D721Med (cell line): ENCODE data around the gene MVD.

Experiments
- DNase-seq: peaks from one replicate; pipeline ENCODE4 v3.0.0; 2011; ENCODE audit warnings: low spot score; ENCODE audit not compliant: insufficient read length
- FAIRE-seq: peaks from 2 replicates; lab custom pipeline; 2011; peaks lifted over from hg19 to GRCh38; lab: Jason Lieb, UNC
- TF ChIP-seq, protein P1 (sequence below): IDR thresholded peaks from 2 replicates; pipeline ENCODE4 v1.5.1; 2012; ENCODE audit warnings: mild to moderate bottlenecking, control low read depth; ENCODE audit not compliant: insufficient read depth; ENCODE audit errors: missing control alignments

Gene MVD

DNA sequence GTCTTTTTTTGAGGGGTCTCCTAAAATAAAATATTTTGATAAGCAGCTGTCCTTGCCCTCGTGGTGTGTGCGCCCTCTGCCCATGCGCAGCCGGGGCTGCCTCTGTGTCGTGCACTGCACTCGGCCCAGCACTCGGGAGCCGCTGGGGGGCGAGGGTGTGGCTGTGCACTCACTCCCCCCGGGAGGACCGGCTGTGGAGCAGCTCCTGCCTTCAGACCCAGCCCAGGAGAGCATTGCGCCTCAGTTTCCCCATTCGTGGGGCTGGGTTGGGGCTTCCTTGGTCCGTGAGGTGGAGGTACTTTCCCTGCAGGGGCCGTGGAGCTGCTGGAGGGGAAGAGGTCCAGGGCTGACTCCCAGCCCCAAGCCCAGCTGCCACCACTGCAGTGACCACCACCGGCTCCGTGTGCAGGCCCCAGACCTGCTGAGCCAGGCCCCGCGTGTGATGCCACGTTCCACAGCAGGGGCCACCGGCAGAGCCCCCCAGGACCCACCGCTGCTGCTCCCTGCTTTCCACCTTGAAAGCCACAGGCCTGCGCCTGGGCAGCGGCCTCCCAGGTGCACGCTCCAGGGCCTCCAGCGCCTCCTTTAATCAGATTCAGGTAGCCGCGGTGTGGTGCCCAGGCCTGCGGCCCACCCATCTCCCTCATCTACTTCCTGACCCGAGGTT is 30.8 kb downstream of the MVD start:
- TF ChIP-seq, protein P1, sequence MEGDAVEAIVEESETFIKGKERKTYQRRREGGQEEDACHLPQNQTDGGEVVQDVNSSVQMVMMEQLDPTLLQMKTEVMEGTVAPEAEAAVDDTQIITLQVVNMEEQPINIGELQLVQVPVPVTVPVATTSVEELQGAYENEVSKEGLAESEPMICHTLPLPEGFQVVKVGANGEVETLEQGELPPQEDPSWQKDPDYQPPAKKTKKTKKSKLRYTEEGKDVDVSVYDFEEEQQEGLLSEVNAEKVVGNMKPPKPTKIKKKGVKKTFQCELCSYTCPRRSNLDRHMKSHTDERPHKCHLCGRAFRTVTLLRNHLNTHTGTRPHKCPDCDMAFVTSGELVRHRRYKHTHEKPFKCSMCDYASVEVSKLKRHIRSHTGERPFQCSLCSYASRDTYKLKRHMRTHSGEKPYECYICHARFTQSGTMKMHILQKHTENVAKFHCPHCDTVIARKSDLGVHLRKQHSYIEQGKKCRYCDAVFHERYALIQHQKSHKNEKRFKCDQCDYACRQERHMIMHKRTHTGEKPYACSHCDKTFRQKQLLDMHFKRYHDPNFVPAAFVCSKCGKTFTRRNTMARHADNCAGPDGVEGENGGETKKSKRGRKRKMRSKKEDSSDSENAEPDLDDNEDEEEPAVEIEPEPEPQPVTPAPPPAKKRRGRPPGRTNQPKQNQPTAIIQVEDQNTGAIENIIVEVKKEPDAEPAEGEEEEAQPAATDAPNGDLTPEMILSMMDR = no peak
- FAIRE-seq (no peak), DNase-seq (no peak)

DNA sequence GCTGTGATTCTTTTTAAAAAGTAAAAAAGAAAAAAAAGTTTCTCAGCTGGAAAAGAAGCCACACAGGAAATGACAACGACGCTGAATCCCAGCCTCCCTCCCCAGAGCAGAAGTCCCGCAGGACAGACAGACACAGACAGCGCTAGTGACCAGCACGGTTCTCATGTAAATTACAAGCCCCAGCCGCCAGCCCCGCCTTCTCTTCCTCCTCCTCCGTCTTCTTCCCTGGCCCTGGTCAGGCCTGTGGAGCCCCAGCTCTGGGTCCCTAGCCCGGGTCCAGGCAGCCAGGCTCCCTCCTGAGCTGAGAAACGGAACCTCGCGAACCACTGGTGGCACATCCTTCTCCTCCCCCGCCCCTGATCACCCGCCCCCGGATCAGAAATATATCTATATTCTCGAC is 31.5 kb downstream of the MVD start:
- FAIRE-seq = no peak
- TF ChIP-seq, protein P1 = no peak
- no peak for DNase-seq

DNA sequence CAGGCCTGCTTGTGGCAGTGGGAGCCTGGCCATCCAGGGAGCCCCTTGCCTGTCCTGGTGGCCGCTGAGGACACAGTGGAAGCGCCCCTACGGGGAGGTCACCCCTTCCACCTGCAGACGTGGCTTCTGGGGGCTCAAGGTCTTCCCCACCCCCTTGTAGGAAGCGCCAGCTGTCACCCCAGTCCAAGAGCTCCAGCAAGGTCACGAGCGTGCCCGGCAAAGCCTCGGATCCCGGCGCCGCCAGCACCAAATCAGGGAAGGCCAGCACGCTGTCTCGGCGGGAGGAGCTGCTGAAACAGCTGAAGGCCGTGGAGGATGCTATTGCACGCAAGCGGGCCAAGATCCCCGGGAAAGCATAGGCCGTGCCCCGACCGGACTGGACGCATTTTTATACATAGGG is 31.9 kb downstream of the MVD start:
- TF ChIP-seq, protein P1 = no peak
- DNase-seq (no peak), FAIRE-seq (no peak)

DNA sequence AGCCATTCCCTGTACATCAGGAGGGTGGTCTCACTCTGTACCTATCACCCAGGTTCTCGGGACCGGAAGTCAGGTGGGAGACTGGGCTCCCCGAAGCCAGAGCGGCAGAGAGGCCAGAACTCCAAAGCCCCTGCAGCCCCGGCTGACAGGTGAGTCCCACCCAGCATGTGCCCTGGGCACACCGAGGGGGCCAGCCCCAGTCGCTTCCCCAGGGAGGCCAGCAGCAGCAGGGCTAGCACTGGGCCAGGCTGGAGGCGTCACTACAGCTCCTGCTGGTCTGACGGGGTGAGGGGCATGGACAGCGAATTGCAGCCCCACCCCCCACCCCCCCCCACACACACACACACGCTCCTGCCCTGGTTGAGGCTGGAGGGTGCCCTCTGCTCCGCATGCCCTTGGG is 32.5 kb downstream of the MVD start:
- TF ChIP-seq, protein P1 = no peak
- no peak for DNase-seq
- FAIRE-seq = no peak

DNA sequence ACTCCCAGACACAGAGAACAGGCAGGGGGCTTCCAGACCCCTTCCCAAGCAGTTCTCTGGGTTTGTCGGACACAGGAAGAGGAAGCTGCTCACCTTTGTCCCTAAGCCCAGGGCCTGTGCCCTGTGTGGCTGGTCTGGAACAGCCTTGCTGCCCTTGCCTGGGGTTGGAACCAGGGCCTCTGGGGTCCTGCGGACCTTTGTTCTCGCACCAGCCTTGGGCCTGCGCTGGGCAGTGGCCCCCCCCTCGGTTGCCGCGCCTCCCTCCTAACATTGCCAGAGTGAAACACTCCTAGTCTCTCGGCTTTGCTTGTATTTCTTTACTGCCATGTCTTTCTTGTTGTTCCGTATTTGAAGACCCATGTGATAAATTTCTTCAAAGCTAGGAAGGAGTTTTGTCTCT is 33.1 kb downstream of the MVD start:
- no peak for DNase-seq
- no peak for FAIRE-seq
- TF ChIP-seq, protein P1 = no peak

DNA sequence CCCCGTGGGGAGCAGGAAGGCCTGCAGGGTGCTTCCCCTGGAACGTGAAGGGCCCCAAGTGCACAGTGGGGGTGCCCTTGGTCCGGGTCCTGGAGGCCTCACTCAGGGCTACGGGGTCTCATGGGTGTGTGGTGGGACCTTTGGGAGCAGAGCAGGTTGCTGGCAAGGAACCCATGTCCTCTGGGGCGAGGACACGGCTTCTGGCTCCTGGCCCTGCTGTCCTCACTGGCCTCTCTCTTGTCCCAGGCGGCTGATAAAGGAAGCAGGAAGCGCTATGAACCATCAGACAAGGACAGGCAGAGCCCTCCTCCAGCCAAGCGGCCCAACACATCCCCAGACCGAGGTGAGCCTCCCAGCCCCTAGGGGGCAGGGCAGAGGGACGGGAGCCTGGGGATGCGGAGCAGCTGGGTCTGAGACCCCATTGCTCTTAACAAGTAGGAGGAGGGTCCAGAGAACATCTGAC is 34.3 kb downstream of the MVD start:
- DNase-seq (no peak), FAIRE-seq (no peak)
- TF ChIP-seq, protein P1 = peak; percentile 29

DNA sequence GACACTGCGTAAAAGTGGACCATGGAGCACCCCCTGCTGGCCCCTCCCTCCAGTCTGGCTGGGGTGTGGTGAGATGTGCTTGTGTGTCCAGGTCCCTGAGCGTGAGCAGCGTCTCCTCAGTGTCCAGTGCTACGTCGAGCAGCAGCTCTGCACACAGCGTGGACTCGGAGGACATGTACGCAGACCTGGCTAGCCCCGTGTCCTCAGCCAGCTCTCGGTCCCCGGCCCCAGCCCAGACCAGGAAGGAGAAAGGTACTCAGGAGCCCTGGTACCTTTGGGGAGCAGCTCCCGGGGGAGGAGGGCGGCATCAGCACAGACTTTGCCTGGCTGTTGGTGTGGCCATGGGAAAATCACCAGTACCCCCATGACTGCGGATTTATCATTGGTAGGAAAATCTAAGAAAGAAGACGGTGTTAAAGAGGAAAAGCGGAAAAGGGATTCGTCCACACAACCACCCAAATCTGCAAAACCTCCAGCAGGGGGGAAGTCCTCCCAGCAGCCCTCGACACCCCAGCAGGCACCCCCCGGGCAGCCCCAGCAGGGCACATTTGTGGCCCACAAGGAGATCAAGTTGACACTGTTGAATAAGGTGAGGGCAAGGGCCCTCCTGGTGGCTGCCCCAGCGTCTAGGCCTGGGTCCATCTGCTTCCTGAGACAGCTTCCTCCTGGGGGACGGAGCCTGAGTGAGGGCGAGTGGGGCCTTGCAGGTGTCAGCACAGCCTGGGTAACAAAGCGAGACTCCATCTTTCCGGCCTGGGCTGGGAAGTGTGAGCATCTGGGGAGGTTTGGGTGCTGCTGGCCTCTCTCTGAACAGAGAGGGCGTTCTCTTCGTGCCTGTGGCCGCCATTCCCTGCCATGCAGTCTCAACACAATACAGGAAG is 35.1 kb downstream of the MVD start:
- FAIRE-seq (no peak), DNase-seq (no peak)
- TF ChIP-seq, protein P1 = no peak
